Activated naive CD4-positive, alpha-beta T cell treated with anti-CD3 and anti-CD28 coated beads, Interleukin-2, amount 10 ng/mL, durations not matched to agents 7 days and 5 days (primary cell): ENCODE results near the gene KCNC1.

Source experiments
- CTCF ChIA-PET: fragments of 350-600 bp; sonication (Branson Sonifier 250); formaldehyde crosslinking; loops from one replicate; lab custom pipeline; 2021; ENCODE audit warnings: antibody characterized with exemption; lab: Charles Lee
- DNase-seq: peaks from one replicate; pipeline ENCODE4 v3.0.0-alpha.2; 2020
- H3K27ac Mint-ChIP-seq: one replicate; pipeline ENCODE4 v1.8.0; 2021; ENCODE audit warnings: mild to moderate bottlenecking, moderate library complexity, mixed read lengths
- H3K27me3 Mint-ChIP-seq: one replicate; pipeline ENCODE4 v1.8.0; 2021; ENCODE audit warnings: mild to moderate bottlenecking, mixed read lengths
- H3K36me3 Mint-ChIP-seq: one replicate; pipeline ENCODE4 v1.8.0; 2021; ENCODE audit warnings: mixed read lengths
- H3K4me1 Mint-ChIP-seq: one replicate; pipeline ENCODE4 v1.8.0; 2021; ENCODE audit warnings: mixed read lengths
- H3K4me3 Mint-ChIP-seq: one replicate; pipeline ENCODE4 v1.8.0; 2021; ENCODE audit warnings: mild to moderate bottlenecking, moderate library complexity, mixed read lengths
- H3K9me3 Mint-ChIP-seq: one replicate; pipeline ENCODE4 v1.8.0; 2021; ENCODE audit warnings: mixed read lengths

Gene KCNC1

DNA sequence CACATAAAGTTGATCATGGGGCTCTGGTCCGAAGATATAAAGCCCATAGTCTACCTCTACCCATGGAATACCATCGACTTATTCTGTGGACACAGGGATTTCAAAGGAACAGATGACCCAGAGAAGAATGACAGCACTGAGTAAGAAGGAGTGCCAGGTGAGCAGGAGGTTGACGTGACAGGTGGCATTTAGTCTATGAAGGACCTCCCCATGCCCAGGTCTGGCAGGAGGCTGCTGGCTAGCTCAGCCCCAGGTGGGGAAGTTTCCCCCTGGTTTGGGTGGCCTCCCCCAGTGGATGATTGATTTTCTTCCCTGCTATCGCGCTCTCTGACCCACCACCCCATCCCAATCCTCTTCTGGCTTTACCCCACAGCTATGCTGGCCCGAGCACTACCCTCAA is 39.1 kb downstream of the KCNC1 start:
- H3K27ac Mint-ChIP-seq = no peak overlapping the region
- CTCF ChIA-PET = interaction anchor here (1.3 kb wide), 1 partner anchor 43 kb away, joined by 5 read pairs; no protein-coding TSS in a partner anchor

DNA sequence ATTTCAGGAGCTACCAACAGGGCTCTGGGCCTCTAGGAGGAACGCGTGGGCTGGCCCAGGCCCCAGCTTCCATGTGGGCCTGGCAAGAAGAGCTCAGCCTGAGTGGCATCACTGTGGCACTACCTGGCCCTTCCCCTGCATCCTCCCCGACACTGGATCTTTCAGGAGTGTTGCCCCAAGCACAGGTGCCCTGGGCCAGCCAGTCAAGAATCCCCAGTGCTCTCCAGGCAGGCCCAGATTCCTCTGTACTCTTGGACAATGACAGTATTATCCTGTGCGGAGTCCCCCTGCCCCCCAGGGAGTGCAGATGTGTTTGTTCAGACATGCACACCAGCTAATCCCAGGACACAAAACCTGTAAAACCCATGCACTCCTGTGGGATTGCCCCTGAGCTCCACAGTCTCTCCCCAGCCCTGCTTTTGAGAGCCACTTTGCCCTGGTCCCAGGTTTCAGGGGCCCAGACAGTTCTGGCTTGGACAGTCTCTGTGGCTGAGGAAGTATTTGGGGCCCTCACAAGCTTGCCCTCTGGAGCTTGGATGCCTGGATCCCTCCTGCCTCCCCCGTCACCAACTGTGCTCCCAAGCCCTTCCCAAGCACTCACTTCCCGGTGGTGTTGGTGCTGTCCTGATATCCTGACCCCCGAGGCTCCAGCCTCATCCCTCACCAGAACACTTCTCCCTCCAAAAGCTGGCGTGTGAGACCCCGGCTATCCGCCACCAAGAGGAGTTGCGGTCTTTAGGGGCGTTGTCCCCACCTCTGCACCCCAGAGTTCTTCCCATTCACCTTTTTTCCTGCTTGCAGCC is 39.9 kb downstream of the KCNC1 start:
- CTCF ChIA-PET = interaction anchor here (1.3 kb wide), 1 partner anchor 43 kb away, joined by 5 read pairs; no protein-coding TSS in a partner anchor
- Mint-ChIP-seq H3K9me3 (no peaks in the 10 kb centered on the region), H3K36me3 (no peaks in the 10 kb centered on the region), H3K27me3 (no peaks in the 10 kb centered on the region), H3K4me3 (no peak overlapping the region), H3K27ac (no peak overlapping the region), H3K4me1 (no peaks in the 10 kb centered on the region)
- no peak for DNase-seq

More for the DNA sequence above, 39.1 kb downstream of the KCNC1 start:
- Mint-ChIP-seq H3K27me3 (no peaks in the 10 kb centered on the region), H3K4me3 (no peak overlapping the region), H3K9me3 (no peaks in the 10 kb centered on the region), H3K4me1 (no peaks in the 10 kb centered on the region), H3K36me3 (no peaks in the 10 kb centered on the region)
- DNase-seq = no peak

DNA sequence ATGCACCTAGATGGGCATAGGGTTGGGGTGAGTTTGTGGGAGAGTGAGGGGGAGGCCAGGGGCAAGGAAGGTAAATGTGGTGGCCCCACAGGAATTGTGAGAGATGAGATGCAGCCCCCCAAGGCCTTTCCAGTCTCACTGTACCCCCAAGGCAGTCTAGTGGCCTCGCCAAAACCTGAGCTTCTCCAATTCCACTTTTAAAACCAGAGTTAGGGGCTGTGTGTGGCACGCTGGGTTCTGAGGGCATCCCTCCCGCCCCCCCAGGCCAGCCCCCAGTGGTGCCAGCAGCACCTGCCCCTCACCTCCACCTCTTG is 40.4 kb downstream of the KCNC1 start:
- CTCF ChIA-PET = interaction anchor here (1.3 kb wide), 1 partner anchor 44 kb away, joined by 5 read pairs; no protein-coding TSS in a partner anchor
- Mint-ChIP-seq H3K4me1 (no peaks in the 10 kb centered on the region), H3K27ac (no peak overlapping the region), H3K9me3 (no peaks in the 10 kb centered on the region), H3K4me3 (no peak overlapping the region), H3K36me3 (no peaks in the 10 kb centered on the region), H3K27me3 (no peaks in the 10 kb centered on the region)
- DNase-seq = no peak

DNA sequence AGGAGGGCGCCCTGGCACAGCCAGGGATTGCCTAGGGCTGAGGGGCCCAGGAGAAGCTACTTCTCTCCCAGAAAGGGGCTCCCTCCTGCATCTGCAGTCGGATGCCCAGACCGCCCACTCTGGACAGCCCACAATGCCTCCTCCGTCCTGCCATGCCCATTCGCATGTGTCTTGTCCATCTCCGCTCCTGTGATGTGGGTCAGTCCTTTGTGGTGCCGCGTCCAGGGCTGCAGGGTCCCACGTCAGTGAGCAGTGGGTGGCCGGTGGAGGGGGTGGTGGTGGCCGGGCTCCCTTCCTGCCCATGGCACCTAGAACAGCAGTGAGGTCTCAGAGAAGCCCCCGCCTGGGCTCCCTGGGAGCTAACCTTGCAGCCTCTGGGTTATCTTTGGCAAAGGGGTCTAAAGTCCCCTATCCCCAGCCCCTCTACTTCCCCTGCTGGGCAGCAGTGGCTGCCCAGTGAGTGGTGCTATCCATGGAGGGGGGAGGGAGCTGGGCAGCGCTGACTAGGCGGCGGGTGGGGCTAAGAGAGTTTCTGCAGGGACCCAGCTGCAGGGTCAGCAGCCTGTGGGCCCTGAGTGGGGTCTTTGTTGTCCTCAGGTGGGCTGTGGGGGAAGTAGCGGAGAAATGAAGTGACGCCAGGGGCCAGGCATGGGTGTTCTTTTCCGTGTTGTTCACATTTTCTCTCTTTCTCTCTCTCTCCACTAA is 41.1 kb downstream of the KCNC1 start:
- no peak overlapping the region for H3K27ac Mint-ChIP-seq
- no peaks in the 10 kb centered on the region for H3K36me3 Mint-ChIP-seq
- DNase-seq = no peak
- H3K4me1 Mint-ChIP-seq = no peaks in the 10 kb centered on the region
- H3K9me3 Mint-ChIP-seq = no peaks in the 10 kb centered on the region
- no peak overlapping the region for H3K4me3 Mint-ChIP-seq
- CTCF ChIA-PET = no interaction called here
- no peaks in the 10 kb centered on the region for H3K27me3 Mint-ChIP-seq

DNA sequence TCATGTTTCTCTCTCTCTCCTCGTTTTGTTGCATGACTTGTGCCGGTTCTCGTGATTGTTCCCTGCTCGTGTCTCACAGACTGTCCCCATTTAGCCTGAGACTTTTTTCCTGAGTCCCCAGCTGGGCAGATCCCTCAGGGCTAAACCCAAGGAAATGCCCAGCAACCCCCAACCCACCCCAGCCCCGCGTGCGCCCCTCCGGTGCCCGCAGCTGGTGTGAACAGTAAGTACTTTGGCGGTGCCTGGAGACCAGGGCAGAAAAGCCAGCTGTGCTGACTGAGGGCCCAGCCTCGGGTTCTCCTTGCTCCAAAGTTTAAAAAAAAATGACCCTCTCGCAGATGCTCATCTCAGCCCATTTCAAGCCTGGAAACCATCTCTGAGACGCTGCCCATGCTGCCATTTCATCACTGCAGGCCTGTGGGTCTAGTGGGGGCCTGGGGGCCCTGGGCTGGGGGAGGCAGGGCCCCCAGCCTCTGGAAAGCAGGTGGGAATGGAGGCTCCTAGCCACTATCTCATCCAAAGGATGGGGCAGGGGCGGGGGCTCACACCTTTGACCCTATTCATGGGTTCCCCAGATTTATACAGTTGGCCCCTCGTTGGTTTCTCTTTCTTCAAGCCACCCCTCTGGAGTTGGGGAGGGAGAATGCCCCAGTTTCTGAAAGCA is 41.8 kb downstream of the KCNC1 start:
- no peaks in the 10 kb centered on the region for H3K4me1 Mint-ChIP-seq
- no peaks in the 10 kb centered on the region for H3K36me3 Mint-ChIP-seq
- H3K9me3 Mint-ChIP-seq = no peaks in the 10 kb centered on the region
- DNase-seq = no peak
- no peak overlapping the region for H3K4me3 Mint-ChIP-seq
- CTCF ChIA-PET = no interaction called here
- no peaks in the 10 kb centered on the region for H3K27me3 Mint-ChIP-seq
- no peak overlapping the region for H3K27ac Mint-ChIP-seq

DNA sequence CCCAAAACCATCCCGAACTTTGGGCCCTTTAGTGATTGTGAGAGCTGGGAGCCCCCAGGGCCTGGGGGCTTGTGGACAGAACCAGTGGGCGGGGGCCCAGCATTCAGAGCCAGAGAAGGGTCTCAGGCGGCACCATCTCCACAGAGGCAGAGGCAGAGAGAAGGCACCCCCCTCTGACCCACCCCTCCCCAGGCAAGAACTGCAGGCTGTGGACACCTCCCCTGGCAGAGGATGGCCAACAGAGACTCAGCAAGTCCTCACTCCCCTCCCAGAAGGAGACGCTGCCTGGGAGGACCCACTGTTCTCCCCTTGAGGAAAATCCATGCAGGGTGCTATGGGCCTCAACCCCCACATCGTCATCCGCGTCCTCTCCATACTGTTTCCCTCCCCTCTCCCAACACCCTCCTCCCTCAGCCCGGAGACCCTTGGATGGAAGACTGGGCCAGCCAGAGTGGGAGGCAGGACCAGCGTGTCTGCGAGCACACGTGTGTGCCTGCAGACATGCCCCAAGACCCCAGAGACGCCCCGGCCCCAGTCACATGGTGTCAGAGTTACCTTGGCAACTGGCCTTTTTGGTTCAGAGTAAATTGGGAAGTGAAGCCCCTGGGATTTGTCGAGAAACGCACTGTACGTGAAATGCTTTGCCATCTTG is 42.6 kb downstream of the KCNC1 start:
- no peak for DNase-seq
- Mint-ChIP-seq H3K4me1 (no peaks in the 10 kb centered on the region), H3K4me3 (no peak overlapping the region), H3K27me3 (no peaks in the 10 kb centered on the region), H3K9me3 (no peaks in the 10 kb centered on the region), H3K36me3 (no peaks in the 10 kb centered on the region), H3K27ac (no peak overlapping the region)
- CTCF ChIA-PET = no interaction called here

DNA sequence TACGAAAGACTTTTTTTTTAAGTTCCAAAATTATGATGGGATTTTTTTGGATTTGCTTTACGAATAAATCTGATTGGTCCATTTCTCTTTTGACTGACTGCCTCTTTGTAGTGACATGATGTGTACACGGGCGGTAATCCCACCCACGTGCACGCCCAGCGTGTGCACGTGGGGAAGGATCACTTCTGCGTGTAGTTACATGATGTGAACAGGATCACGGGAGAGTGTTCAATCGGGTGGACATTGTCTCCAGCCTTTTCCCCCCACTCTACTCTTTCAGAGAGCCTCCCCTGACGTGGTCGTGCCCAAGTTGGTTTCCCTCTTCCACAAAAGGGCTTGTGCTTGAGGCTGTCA is 43.1 kb downstream of the KCNC1 start:
- Mint-ChIP-seq H3K4me3 (no peak overlapping the region), H3K36me3 (no peaks in the 10 kb centered on the region), H3K9me3 (no peaks in the 10 kb centered on the region), H3K4me1 (no peaks in the 10 kb centered on the region), H3K27ac (no peak overlapping the region), H3K27me3 (no peaks in the 10 kb centered on the region)
- DNase-seq = no peak
- CTCF ChIA-PET = no interaction called here

DNA sequence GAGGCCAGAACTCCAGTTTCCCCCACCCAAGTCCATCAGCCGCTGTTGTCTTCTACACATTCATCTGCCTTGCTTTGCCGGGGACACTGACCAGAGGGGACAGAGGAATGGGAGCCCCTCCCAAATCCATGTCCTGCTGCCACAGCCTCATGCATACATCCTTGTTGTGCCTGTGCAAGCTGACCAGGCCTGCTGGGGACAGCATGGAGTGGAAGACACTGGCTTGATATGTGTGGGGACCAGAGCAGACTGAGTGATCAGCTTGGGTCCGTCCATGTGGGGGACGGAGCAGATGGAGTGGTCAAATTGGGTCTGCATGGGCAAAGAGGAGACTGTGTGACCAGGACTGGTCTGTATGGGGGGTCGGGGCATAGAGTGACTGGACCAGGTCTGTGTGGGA is 43.8 kb downstream of the KCNC1 start:
- H3K27me3 Mint-ChIP-seq = no peaks in the 10 kb centered on the region
- no peak for DNase-seq
- H3K36me3 Mint-ChIP-seq = no peaks in the 10 kb centered on the region
- H3K9me3 Mint-ChIP-seq = no peaks in the 10 kb centered on the region
- H3K4me3 Mint-ChIP-seq = no peak overlapping the region
- CTCF ChIA-PET = no interaction called here
- no peak overlapping the region for H3K27ac Mint-ChIP-seq
- no peaks in the 10 kb centered on the region for H3K4me1 Mint-ChIP-seq

DNA sequence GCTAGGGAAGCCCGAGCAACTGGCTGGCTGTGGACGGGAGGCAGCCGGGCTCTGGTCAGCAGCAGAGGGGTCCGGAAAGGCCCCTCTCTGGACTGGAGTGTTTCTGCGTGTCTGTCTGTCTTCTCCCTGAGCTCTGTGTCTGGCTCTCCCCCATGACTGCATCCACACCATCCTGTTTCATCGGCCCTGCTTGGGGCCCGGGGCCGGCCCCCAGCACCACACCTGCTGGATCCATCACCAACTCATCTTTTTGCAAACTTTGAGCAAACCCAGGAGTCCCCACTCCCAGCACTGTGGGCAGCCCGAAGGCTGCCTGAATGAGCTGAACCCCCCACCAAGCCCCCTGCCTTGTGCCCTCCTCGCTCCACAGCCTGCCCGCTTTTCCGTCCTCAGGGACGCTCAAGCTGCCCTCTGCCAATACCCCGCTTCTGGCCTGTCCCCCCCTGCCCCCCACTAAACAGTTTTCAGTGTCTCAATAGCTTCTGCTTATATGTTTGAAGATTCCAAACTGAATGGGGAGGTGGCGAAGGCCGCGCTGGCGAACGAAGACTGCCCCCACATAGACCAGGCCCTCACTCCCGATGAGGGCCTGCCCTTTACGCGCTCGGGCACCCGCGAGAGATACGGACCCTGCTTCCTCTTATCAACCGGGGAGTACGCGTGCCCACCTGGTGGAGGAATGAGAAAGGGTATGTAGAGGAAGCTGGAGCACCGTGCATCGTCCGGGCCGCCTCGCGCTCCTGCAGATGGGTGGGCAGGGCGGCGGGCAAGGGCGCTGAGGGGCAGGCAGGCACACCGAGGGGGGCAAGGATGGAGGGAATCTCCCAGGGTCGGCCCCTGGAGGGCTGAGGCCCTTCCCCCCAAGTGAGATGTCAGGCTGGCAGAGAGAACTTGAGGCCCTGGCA is 44.6 kb downstream of the KCNC1 start:
- no peak overlapping the region for H3K27ac Mint-ChIP-seq
- no peaks in the 10 kb centered on the region for H3K9me3 Mint-ChIP-seq
- H3K4me3 Mint-ChIP-seq = no peak overlapping the region
- CTCF ChIA-PET = no interaction called here
- no peaks in the 10 kb centered on the region for H3K27me3 Mint-ChIP-seq
- DNase-seq = no peak
- H3K36me3 Mint-ChIP-seq = no peaks in the 10 kb centered on the region
- no peaks in the 10 kb centered on the region for H3K4me1 Mint-ChIP-seq

DNA sequence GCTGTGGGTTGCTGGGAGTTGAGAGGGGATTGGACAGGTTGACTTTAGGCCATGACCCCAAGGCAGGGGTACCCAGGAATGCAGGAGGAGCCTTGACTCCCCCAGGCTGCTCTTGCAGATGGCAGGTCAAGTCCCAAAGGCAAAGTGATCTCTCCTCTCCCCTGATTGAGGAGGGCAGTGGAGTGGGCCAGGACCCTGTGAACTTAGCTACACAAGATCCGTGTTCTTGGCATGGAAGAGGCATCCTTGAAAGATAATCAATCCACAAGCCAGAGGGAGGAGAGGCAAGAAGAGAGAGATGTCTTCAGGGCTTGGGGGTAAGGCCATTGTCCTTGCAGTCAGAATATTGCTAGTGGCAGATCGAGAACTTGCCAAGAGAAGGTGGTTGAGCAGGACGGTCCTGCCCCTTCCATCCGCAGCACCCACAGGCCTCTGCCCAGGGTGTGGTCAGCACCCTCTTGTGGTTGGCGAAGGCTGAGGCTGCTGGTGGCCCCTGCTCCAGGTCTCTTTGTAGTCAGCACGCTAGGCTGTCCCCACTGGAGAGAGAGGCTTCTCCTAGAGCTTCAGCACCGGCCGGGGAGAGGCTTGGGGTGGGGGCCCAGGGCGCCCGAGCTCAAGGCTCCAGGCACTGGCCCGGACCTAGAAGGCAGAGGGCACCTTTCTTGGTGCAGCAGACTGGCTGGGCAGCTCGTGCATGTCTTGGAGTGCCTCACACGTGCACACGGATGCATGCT is 45.4 kb downstream of the KCNC1 start:
- no peak overlapping the region for H3K4me3 Mint-ChIP-seq
- no peaks in the 10 kb centered on the region for H3K36me3 Mint-ChIP-seq
- no peaks in the 10 kb centered on the region for H3K4me1 Mint-ChIP-seq
- H3K27me3 Mint-ChIP-seq = no peaks in the 10 kb centered on the region
- CTCF ChIA-PET = no interaction called here
- no peaks in the 10 kb centered on the region for H3K9me3 Mint-ChIP-seq
- no peak overlapping the region for H3K27ac Mint-ChIP-seq
- no peak for DNase-seq

DNA sequence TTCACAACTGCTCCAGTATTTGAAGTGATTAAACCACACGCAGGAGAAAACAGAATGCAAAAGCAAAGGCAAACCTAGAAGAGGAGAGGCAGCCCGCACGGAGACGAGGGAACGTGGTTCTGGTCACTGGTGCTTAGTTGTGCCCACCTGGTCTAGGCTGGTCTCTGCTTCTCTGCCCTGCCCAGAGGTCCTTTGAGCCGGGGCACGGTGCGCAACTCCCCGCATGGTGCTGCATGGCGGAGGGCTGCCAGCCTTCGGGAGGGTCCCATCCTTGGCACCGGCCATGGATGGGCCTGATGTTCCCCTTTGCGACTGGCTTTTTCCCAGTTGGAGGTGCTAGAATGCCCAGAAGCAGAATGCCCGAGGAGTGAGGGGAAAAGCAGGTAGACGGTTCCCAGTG is 46.1 kb downstream of the KCNC1 start:
- no peak overlapping the region for H3K27ac Mint-ChIP-seq
- CTCF ChIA-PET = no interaction called here

DNA sequence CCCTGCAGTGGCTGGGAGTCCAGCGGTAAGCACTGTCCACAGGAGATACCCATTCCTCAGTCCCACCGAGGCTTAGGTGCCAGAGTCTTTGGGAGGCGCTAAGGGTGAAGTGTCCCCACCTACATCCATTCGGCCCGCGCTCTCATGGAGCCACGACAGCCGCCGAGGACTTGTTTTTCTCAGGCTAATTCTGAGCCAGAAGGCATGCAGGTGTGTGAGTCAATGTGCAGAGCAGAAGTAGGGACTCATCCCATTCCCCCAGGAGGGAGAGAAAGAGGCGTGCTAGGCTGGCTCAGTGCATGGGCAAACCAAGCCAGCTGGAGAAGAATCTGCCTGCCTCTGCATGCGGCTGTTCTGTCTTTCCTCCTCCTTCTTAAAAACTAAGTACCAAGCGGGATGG is 46.6 kb downstream of the KCNC1 start:
- Mint-ChIP-seq H3K27ac (no peak overlapping the region), H3K4me3 (no peak overlapping the region), H3K36me3 (no peaks in the 10 kb centered on the region), H3K27me3 (no peaks in the 10 kb centered on the region), H3K9me3 (no peaks in the 10 kb centered on the region), H3K4me1 (no peaks in the 10 kb centered on the region)
- CTCF ChIA-PET = no interaction called here
- DNase-seq = no peak

More for the DNA sequence above, 46.1 kb downstream of the KCNC1 start:
- no peak overlapping the region for H3K4me3 Mint-ChIP-seq
- no peaks in the 10 kb centered on the region for H3K36me3 Mint-ChIP-seq
- no peaks in the 10 kb centered on the region for H3K4me1 Mint-ChIP-seq
- H3K27me3 Mint-ChIP-seq = no peaks in the 10 kb centered on the region
- H3K9me3 Mint-ChIP-seq = no peaks in the 10 kb centered on the region
- no peak for DNase-seq

DNA sequence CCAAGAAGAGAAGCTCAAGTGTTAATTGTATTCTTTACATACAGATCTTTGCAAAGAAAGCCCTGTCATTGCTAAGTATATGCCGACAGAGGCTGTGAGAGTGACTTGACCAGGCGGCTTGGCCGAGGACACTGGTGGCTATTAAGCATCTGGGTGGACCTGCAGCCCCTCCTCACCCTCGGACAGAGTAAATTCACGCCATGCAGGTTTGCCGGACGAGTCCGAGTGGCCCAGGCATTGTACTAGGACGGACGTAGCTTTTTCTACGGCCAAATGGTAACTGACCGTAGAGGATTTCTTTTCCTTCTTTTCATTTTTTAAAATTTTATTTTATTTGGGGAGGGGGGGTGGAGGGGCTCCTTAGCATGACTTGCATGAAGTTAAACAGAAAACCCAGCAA is 47.0 kb downstream of the KCNC1 start:
- CTCF ChIA-PET = no interaction called here
- no peak overlapping the region for H3K27ac Mint-ChIP-seq
- H3K36me3 Mint-ChIP-seq = no peaks in the 10 kb centered on the region
- H3K27me3 Mint-ChIP-seq = no peaks in the 10 kb centered on the region
- H3K4me3 Mint-ChIP-seq = no peak overlapping the region
- H3K4me1 Mint-ChIP-seq = no peaks in the 10 kb centered on the region
- H3K9me3 Mint-ChIP-seq = no peaks in the 10 kb centered on the region
- no peak for DNase-seq
